PC-3 (cell line): ENCODE data around the gene RNF215. TPM values are rescaled to one million over a fixed set of nuclear protein-coding genes. Genes with fewer than 3 reads are reported as not detected.
"Not testable (repeated sequence)": the region's sequence is repeated elsewhere in the genome, so short reads cannot be mapped to it uniquely, and the experiment has no call there.

ENCODE experiments used
- ATAC-seq: fragments of 200-7000 bp; cut with Tn5 transposase; 2 replicates; pipeline ENCODE4 v1.9.1; 2020; ENCODE audit warnings: mild to moderate bottlenecking, moderate library complexity
- BruUV-seq: library from RNA; stranded (reverse); fragments of 400-500 nt; replicated peaks from 2 replicates; lab custom pipeline; 2021; lab: Mats Ljungman, UMichigan
- CTCF ChIA-PET: fragments of 300-600 bp; sonication (Branson Sonifier 250); formaldehyde crosslinking; loops from one replicate; lab custom pipeline; 2022; ENCODE audit warnings: antibody characterized with exemption; lab: Charles Lee
- POLR2A ChIA-PET: fragments of 300-600 bp; sonication (Branson Sonifier 250); formaldehyde crosslinking; loops from one replicate; lab custom pipeline; 2022; ENCODE audit warnings: antibody characterized with exemption; ENCODE audit not compliant: unreplicated experiment; lab: Charles Lee
- DNase-seq: peaks from one replicate; pipeline ENCODE4 v3.0.0-alpha.2; 2015
- H2AFZ ChIP-seq: fragments of 300-600 bp; sonication (generic); 2 replicates; pipeline ENCODE4 v1.6.0; 2016; ENCODE audit warnings: antibody characterized with exemption, low read length
- H3F3A ChIP-seq: fragments of 300-600 bp; sonication (generic); one replicate; pipeline ENCODE4 v1.6.0; 2017; ENCODE audit warnings: antibody characterized with exemption, low read length, control low read depth, mild to moderate bottlenecking; ENCODE audit not compliant: unreplicated experiment
- H3K27ac ChIP-seq: fragments of 300-600 bp; sonication (generic); 2 replicates; pipeline ENCODE4 v1.5.1; 2016; ENCODE audit warnings: mild to moderate bottlenecking, low read length
- H3K27me3 ChIP-seq: fragments of 300-600 bp; sonication (generic); 2 replicates; pipeline ENCODE4 v1.6.1; 2016; ENCODE audit warnings: low read length, mixed read lengths
- H3K36me3 ChIP-seq: fragments of 300-600 bp; sonication (generic); 2 replicates; pipeline ENCODE4 v1.6.1; 2016; ENCODE audit warnings: low read depth, mixed run types, low read length, mixed read lengths
- H3K4me1 ChIP-seq: fragments of 300-600 bp; sonication (generic); 2 replicates; pipeline ENCODE4 v1.5.1; 2016; ENCODE audit warnings: low read length; ENCODE audit not compliant: insufficient read depth
- H3K4me2 ChIP-seq: fragments of 300-600 bp; sonication (generic); 2 replicates; pipeline ENCODE4 v1.6.0; 2016; ENCODE audit warnings: low read length
- H3K4me3 ChIP-seq: fragments of 300-600 bp; sonication (generic); 2 replicates; pipeline ENCODE4 v1.5.1; 2016; ENCODE audit warnings: mild to moderate bottlenecking, low read length, mixed read lengths
- H3K79me2 ChIP-seq: fragments of 300-600 bp; sonication (generic); 2 replicates; pipeline ENCODE4 v1.6.1; 2017; ENCODE audit warnings: low read length, mixed read lengths
- H3K9ac ChIP-seq: fragments of 300-600 bp; sonication (generic); 2 replicates; pipeline ENCODE4 v1.6.0; 2016; ENCODE audit warnings: mild to moderate bottlenecking, low read length
- H3K9me2 ChIP-seq: fragments of 300-600 bp; sonication (generic); replicated peaks from 2 replicates; pipeline ENCODE4 v1.6.1; 2016; ENCODE audit warnings: mixed run types, low read length, mixed read lengths
- H3K9me3 ChIP-seq: fragments of 300-600 bp; sonication (generic); 2 replicates; pipeline ENCODE4 v1.6.1; 2016; ENCODE audit warnings: low read length, mixed read lengths
- H4K20me1 ChIP-seq: fragments of 300-600 bp; sonication (generic); 2 replicates; pipeline ENCODE4 v1.6.1; 2016; ENCODE audit warnings: low read length, mixed read lengths
- CTCF ChIP-seq: fragments of 300-600 bp; sonication (generic); conservative IDR thresholded peaks from 2 replicates; pipeline ENCODE4 v1.5.1; 2017; ENCODE audit warnings: antibody characterized with exemption, low read depth, mild to moderate bottlenecking, low read length
- EZH2 ChIP-seq: fragments of 300-600 bp; sonication (generic); IDR thresholded peaks from one replicate; pipeline ENCODE4 v1.6.1; 2017; ENCODE audit warnings: antibody characterized with exemption, mild to moderate bottlenecking, low read length; ENCODE audit not compliant: unreplicated experiment
- EZH2phosphoT487 ChIP-seq: fragments of 300-600 bp; sonication (generic); IDR thresholded peaks from 2 replicates; pipeline ENCODE4 v1.6.1; 2018; ENCODE audit warnings: mild to moderate bottlenecking, antibody characterized with exemption, low read length, borderline replicate concordance
- intact Hi-C: fragments of 100-400 bp; cut with micrococcal nuclease; formaldehyde crosslinking; loops from 2 replicates; pipeline ENCODE4 v1.9.0; 2023
- total RNA-seq: library from RNA; depleted of rRNA; stranded (reverse); fragments of >200 nt; gene quantifications from 2 replicates; pipeline ENCODE4 v1.2.3, GENCODE V29; 2014

RNF215 gene
- total RNA-seq, 1 experiment from 2014 or later = 22.6 TPM

GRCh38 chr22:30340911-30341685 is 46.1 kb downstream of the RNF215 start:
- no peaks in the 10 kb centered on the region for H3K27me3 ChIP-seq

GRCh38 chr22:30338802-30339201 is 48.4 kb downstream of the RNF215 start:
- no peaks in the 10 kb centered on the region for H3K4me1 ChIP-seq
- BruUV-seq = no TSS peak
- POLR2A ChIA-PET = no interaction called here
- TF ChIP-seq CTCF = no peak
- no peak for TF ChIP-seq EZH2phosphoT487
- TF ChIP-seq EZH2 = no peak
- no peaks in the 10 kb centered on the region for H3K9me2 ChIP-seq
- no peaks in the 10 kb centered on the region for H4K20me1 ChIP-seq
- ATAC-seq (no peak), DNase-seq (no peak)
- H3K27ac ChIP-seq = no peak overlapping the region
- no peaks in the 10 kb centered on the region for H3K9me3 ChIP-seq
- no peaks in the 10 kb centered on the region for H3K27me3 ChIP-seq
- H3K4me3 ChIP-seq = no peak overlapping the region
- no peak overlapping the region for H3K4me2 ChIP-seq
- CTCF ChIA-PET = no interaction called here
- H3K79me2 ChIP-seq = no peaks in the 10 kb centered on the region
- no peak overlapping the region for H3K9ac ChIP-seq
- H3K36me3 ChIP-seq = peaks cover 78% of the 10 kb centered on the region
- intact Hi-C loops = no loop called here
- H2AFZ ChIP-seq = no peak overlapping the region
- no peaks in the 10 kb centered on the region for H3F3A ChIP-seq

More at GRCh38 chr22:30340911-30341685, 46.1 kb downstream of the RNF215 start:
- Histone ChIP-seq H3K9me2 (no peaks in the 10 kb centered on the region), H3K9ac (no peak overlapping the region), H3K36me3 (peaks cover 75% of the 10 kb centered on the region), H3K27ac (no peak overlapping the region), H4K20me1 (no peaks in the 10 kb centered on the region), H3F3A (no peaks in the 10 kb centered on the region), H3K4me3 (no peak overlapping the region), H3K4me2 (no peak overlapping the region), H3K79me2 (no peaks in the 10 kb centered on the region), H2AFZ (no peak overlapping the region), H3K9me3 (no peaks in the 10 kb centered on the region), H3K4me1 (no peaks in the 10 kb centered on the region)
- ATAC-seq (no peak), DNase-seq (no peak)
- intact Hi-C loops = no loop called here
- TF ChIP-seq EZH2 = no peak
- TF ChIP-seq CTCF = no peak
- no peak for TF ChIP-seq EZH2phosphoT487
- BruUV-seq = no TSS peak
- POLR2A ChIA-PET = no interaction called here
- CTCF ChIA-PET = no interaction called here

DNA sequence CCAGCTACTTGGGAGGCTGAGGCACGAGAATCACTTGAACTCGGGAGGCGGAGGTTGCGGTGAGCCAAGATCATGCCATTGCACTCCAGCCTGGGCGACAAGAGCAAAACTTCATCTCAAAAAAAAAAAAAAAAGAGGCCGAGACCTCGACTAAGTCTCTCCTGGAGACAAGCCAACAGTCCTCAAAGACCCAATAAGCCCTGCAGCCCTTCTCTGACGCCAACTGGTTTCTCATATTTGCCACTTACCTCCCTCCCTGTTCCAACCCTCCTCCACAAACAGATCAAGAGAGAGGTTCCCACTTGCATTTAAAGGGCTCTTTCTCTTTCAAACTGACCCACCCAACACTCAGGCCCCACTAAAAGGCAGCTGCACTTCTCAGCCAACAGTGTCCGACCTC is 48.9 kb downstream of the RNF215 start:
- intact Hi-C loops, H3K4me1 ChIP-seq, H3K9ac ChIP-seq, H3K27me3 ChIP-seq, H3K9me2 ChIP-seq, ATAC-seq, CTCF ChIA-PET, H3F3A ChIP-seq, H3K4me3 ChIP-seq, H3K9me3 ChIP-seq, H4K20me1 ChIP-seq, H3K4me2 ChIP-seq, H3K27ac ChIP-seq, H3K79me2 ChIP-seq, POLR2A ChIA-PET, BruUV-seq, DNase-seq, H2AFZ ChIP-seq: not testable (repeated sequence)
- H3K36me3 ChIP-seq = peaks cover 78% of the 10 kb centered on the region
